A673 (cell line): Measurements from ENCODE around the gene SPSB4. TPM values are rescaled to one million over a fixed set of nuclear protein-coding genes. Genes with fewer than 3 reads are reported as not detected.

ENCODE experiments used
- BruUV-seq: library from RNA; stranded (reverse); fragments of 400-500 nt; replicated peaks from 2 replicates; lab custom pipeline; 2021; lab: Mats Ljungman, UMichigan
- CTCF ChIA-PET: fragments of 300-600 bp; sonication (Branson Sonifier 250); formaldehyde crosslinking; loops from one replicate; lab custom pipeline; 2022; ENCODE audit warnings: antibody characterized with exemption; lab: Charles Lee
- POLR2A ChIA-PET: fragments of 300-600 bp; sonication (Branson Sonifier 250); formaldehyde crosslinking; loops from one replicate; lab custom pipeline; 2022; ENCODE audit warnings: antibody characterized with exemption; ENCODE audit not compliant: low non-redundant PET; lab: Charles Lee
- DNase-seq: peaks from one replicate; pipeline ENCODE4 v3.0.0-alpha.2; 2015; ENCODE audit warnings: low spot score
- H3K27ac ChIP-seq: fragments of 200-600 bp; sonication (generic); 2 replicates; pipeline ENCODE4 v1.5.1; 2016; ENCODE audit warnings: mixed run types, low read depth, mild to moderate bottlenecking, mixed read lengths, antibody characterized with exemption, low read length; ENCODE audit not compliant: poor library complexity, severe bottlenecking
- H3K27me3 ChIP-seq: fragments of 200-600 bp; sonication (generic); replicated peaks from 2 replicates; pipeline ENCODE4 v1.6.1; 2017; ENCODE audit warnings: mixed run types, low read depth, mild to moderate bottlenecking, mixed read lengths, antibody characterized with exemption, low read length; ENCODE audit not compliant: insufficient read depth, poor library complexity
- H3K36me3 ChIP-seq: fragments of 200-600 bp; sonication (generic); 2 replicates; pipeline ENCODE4 v1.6.1; 2016; ENCODE audit warnings: mixed run types, mild to moderate bottlenecking, mixed read lengths, antibody characterized with exemption, low read length; ENCODE audit not compliant: insufficient read depth, poor library complexity, severe bottlenecking
- H3K4me1 ChIP-seq: fragments of 200-600 bp; sonication (generic); 2 replicates; pipeline ENCODE4 v1.6.1; 2017; ENCODE audit warnings: mixed run types, mild to moderate bottlenecking, mixed read lengths, antibody characterized with exemption, low read length; ENCODE audit not compliant: insufficient read depth, poor library complexity, severe bottlenecking
- H3K4me3 ChIP-seq: fragments of 200-600 bp; sonication (generic); 2 replicates; pipeline ENCODE4 v1.5.1; 2016; ENCODE audit warnings: low read depth, mixed run types, mild to moderate bottlenecking, mixed read lengths, low read length; ENCODE audit not compliant: poor library complexity, severe bottlenecking
- H3K9me3 ChIP-seq: fragments of 200-600 bp; sonication (generic); 2 replicates; pipeline ENCODE4 v1.6.1; 2016; ENCODE audit warnings: mixed run types, low read depth, mild to moderate bottlenecking, mixed read lengths, antibody characterized with exemption, low read length; ENCODE audit not compliant: poor library complexity, severe bottlenecking
- CTCF ChIP-seq: fragments of 300-800, 200-600 bp; sonication (generic); conservative IDR thresholded peaks from 2 replicates; pipeline ENCODE4 v1.5.1; 2017; ENCODE audit warnings: low read depth, mild to moderate bottlenecking, antibody characterized with exemption, low read length, moderate library complexity, mixed read lengths
- EZH2 ChIP-seq: fragments of 200-600 bp; sonication (generic); IDR thresholded peaks from 2 replicates; pipeline ENCODE4 v1.6.1; 2017; ENCODE audit warnings: borderline replicate concordance, low read depth, mild to moderate bottlenecking, mixed read lengths, antibody characterized with exemption, low read length; ENCODE audit not compliant: poor library complexity, severe bottlenecking
- intact Hi-C: fragments of 100-400 bp; cut with micrococcal nuclease; formaldehyde crosslinking; loops from one replicate; pipeline ENCODE4 v1.10.0; 2022; ENCODE audit not compliant: unreplicated experiment
- total RNA-seq: library from RNA; stranded (reverse); gene quantifications from 2 replicates; pipeline ENCODE4 v1.2.3, GENCODE V29; 2021

Gene SPSB4
- total RNA-seq, 1 experiment from 2014 or later = 0.39 TPM

GRCh38 chr3:141065841-141066805 is 15.0 kb downstream of the SPSB4 start:
- DNase-seq = no peak
- no peaks in the 10 kb centered on the region for H3K9me3 ChIP-seq
- H3K4me1 ChIP-seq = no peaks in the 10 kb centered on the region
- ChIA-PET POLR2A (no interaction called here), CTCF (no interaction called here)
- BruUV-seq = no TSS peak
- no peak overlapping the region for H3K27ac ChIP-seq
- no peak for TF ChIP-seq CTCF
- no peak for TF ChIP-seq EZH2
- H3K36me3 ChIP-seq = no peaks in the 10 kb centered on the region
- H3K4me3 ChIP-seq = no peak overlapping the region
- H3K27me3 ChIP-seq = peaks cover 7% of the 10 kb centered on the region
- intact Hi-C loops = no loop called here

- H3K4me1 ChIP-seq = no peaks in the 10 kb centered on the region
- POLR2A ChIA-PET = no interaction called here
- TF ChIP-seq EZH2 (no peak), CTCF (no peak)
These were observed 16.2 kb downstream of the SPSB4 start for GRCh38 chr3:141067206-141067974.

GRCh38 chr3:141070229-141070628 is 19.1 kb downstream of the SPSB4 start:
- intact Hi-C loops = no loop called here
- Histone ChIP-seq H3K9me3 (no peaks in the 10 kb centered on the region), H3K27ac (no peak overlapping the region), H3K4me1 (no peaks in the 10 kb centered on the region), H3K36me3 (no peaks in the 10 kb centered on the region), H3K27me3 (no peaks in the 10 kb centered on the region), H3K4me3 (no peak overlapping the region)
- no peak for TF ChIP-seq EZH2
- CTCF ChIA-PET = no interaction called here
- POLR2A ChIA-PET = no interaction called here
- DNase-seq = no peak
- no TSS peak for BruUV-seq

More at GRCh38 chr3:141067206-141067974, 16.2 kb downstream of the SPSB4 start:
- no peak for DNase-seq
- H3K4me3 ChIP-seq = no peak overlapping the region
- H3K36me3 ChIP-seq = no peaks in the 10 kb centered on the region
- CTCF ChIA-PET = no interaction called here
- H3K27me3 ChIP-seq = peaks cover 7% of the 10 kb centered on the region
- intact Hi-C loops = no loop called here
- H3K9me3 ChIP-seq = no peaks in the 10 kb centered on the region
- H3K27ac ChIP-seq = no peak overlapping the region
- BruUV-seq = no TSS peak
